HG02852 (cell line): ENCODE data around the gene CXXC4.

Experiments
- ATAC-seq: cut with Tn5 transposase; IDR thresholded peaks from one replicate; pipeline ENCODE4 v1.9.1; 2021; ENCODE audit warnings: mild to moderate bottlenecking, moderate library complexity; ENCODE audit not compliant: unreplicated experiment

CXXC4 gene

DNA sequence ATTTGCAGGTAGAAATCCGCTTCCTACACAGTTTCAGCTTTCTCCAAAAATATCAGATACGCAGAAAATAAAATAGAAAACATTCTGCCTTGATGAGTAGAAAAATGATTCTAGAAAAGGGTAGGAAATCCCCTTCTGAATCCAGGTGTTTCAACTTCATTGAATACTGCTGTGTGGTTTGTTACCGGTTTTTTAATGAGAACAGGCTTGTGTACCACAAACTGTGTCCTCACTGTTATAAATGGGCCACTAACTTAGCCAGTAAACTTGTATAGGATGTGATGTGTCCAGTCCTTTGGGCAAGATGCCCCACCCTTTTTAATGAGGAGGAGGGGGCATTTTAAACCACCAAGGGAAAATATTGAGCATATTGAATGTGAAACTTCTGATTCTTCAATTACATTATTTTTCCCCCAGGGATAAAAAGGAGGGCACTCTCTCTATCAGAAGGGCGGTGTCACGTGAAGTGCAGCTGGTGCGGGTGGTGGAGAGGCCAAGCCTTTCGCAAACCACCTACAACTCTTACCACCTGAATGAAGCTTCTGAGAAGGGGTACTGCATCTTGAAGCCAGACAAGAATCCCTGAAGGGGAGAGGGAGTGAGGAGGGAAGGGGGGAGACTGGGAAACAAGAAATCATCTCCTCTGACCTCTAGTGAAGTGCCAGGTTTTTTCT, 4.5 kb downstream of the CXXC4 start:
- ATAC-seq = peak; percentile 40

- peak; percentile 35 for ATAC-seq
These were observed 5.0 kb downstream of the CXXC4 start for GRCh38 chr4:104489731-104490095.

GRCh38 chr4:104488151-104488550, 6.5 kb downstream of the CXXC4 start:
- no peak for ATAC-seq

GRCh38 chr4:104486716-104487504, 7.8 kb downstream of the CXXC4 start:
- ATAC-seq = no peak

GRCh38 chr4:104475652-104476051, 19.0 kb downstream of the CXXC4 start:
- no peak for ATAC-seq

GRCh38 chr4:104472766-104473165, 21.9 kb downstream of the CXXC4 start:
- ATAC-seq = no peak

GRCh38 chr4:104470770-104471169, 23.9 kb downstream of the CXXC4 start:
- ATAC-seq = no peak

DNA sequence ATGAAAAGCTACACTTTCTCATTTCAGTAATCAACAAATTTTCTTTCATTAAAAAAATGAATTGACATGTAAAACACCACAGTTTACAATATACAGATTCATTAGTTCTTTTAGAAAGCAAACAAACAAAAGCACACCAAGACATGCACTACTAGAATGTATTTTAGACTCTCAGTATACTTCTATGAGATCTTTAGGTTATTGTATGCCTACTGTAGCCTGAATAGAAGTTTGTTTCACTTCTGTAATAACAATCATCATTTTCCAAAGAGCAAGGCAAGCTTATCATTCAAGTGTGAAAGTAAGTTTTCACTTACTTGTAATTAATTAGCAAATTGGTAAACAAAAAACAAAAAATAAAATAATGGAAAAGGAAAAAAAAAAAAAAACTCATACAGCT, 24.9 kb downstream of the CXXC4 start:
- no peak for ATAC-seq

DNA sequence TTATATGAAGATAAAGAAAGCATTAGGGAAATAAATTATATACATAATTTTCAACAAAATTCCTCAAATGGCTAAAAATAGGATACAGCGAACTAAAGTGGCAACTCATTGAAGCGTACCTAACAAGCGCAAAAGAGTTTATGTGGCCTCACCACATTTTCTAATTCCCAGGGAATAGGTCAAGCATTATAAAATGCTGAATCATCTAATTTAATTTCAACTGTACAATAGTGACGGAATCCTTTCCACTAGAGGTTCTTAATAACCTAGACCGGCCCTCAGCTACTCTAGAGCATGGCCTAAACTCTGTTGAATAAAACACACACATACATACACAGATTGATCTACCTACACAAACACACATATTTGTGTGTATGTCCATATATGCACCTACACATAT, 29.1 kb downstream of the CXXC4 start:
- ATAC-seq = no peak

DNA sequence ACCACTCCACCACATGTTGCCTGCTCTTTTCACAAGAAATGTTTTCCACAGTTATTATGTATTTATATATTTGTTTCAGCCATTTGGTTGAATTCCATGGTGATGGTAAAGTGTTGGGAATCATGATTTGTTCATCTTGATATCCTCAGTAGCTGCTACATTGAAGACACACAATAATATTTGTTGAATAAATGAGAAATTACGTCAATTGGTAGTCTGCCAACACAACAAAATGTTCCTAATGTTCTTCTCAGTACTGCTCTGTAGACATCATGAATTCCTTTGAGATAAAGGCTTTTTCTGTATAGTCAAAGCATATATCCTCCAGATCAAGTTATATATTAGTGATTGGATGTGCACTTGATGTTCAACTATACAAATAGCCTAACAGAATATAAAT, 29.5 kb downstream of the CXXC4 start:
- no peak for ATAC-seq

- ATAC-seq = no peak
These were observed 32.1 kb downstream of the CXXC4 start for GRCh38 chr4:104462641-104463040.

DNA sequence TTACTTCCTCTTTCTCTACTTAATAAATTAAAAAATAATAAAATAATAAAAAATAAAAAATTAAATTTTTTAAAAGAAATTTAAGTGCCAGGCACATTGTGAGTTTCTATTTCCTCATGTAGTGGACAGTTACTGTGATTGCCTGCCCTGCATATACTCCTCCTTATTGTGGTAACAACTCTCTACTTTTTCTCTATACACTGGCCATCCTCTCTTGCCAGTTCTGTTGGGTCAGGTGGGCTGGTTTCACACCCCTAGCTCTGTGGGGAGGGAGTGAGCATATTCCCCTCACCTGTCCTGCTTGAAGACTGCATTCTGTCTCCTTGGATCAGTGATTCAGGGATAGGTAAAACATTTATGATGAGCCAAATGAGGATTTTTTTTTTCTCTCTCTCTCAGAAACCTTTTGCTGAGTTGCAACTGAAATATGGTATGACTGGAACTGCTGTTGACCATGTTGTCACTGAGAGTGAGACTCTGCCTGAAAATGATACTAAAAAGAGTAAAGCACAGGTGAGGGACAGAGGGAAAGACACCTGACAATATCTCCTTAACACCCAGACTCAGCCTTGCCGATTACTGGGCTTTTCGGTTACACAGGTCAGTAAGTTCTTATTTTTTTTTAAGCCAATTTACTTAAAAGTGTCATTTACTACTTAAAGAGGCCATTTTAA, 37.2 kb downstream of the CXXC4 start:
- ATAC-seq = peak; percentile 75

- peak; percentile 79 for ATAC-seq
These were observed 43.1 kb downstream of the CXXC4 start for GRCh38 chr4:104451573-104451972.

DNA sequence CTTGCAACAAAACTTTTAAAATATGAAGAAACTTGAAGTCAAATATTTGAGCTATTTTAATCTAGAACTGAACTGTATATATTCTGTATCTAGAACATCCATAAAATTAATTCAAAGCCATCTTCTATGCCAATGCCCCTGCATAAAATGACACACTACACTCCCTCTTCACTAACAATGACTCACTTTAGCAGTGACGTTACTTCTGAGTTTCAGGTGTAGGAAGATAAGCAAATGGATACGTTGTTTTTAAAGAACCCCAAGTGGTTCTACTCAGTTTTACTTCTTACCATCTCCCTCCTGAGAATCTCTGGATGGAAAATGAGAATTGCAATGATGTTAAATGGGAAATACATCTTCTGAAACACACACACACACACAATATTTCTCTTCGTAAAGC, 45.2 kb downstream of the CXXC4 start:
- ATAC-seq = no peak

GRCh38 chr4:104447294-104447693, 47.4 kb downstream of the CXXC4 start:
- no peak for ATAC-seq

DNA sequence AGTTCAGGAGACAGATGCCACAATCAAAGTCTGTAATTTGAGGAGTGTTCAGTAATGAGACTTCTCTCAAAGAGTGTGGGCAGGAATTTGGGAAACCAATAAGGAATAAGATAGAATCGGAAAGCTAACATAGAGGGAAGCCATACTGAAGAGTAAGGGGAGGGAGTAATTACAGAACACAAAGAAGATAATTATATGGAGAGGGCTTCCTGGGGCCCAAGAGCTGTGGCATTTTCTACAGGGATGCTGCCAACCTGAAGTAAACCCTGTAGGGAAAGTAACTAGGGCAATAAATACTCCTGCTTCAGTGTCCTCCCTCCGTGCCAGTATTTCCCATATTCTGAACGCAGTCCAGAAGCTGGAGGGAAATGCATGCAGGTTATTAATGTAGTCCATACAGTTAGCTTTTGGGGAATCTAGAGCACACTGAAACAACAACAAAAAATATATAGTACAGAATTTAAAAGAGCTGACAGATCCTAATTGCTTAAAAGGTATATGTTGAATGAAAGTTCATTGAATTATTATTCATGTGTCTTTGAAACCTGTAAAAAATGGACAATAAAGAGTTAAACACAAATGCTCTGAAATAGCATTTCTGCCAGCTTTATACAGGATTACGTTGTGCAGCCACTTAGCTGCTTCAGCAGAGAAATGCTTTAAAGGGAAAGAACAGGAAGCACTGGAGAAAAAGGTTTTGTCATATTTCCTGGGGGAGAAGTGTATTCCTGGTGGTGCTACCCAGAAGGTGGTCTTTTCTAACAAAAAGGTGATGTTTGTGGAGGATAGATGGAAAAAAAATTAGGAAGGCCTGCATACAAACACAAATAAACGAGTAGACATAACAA, 48.0 kb downstream of the CXXC4 start:
- ATAC-seq = no peak

DNA sequence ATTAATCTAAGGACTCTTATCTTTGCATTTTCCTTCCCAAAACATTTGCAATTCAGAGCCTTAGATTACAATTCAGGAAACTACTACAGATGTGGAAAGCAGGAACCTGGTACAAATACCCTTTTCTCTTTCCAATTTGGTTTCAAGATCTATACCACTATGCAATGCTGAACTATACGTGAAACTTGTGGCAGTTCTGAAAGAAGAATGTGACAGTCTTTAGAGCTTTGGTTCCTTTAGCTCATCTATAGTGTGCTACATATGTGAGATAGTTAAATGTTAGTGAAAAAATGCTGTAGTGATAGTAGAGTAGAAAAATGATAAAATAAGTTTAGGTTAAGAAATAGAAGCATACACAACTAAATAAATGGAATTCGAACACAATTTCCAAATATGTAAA, 50.0 kb downstream of the CXXC4 start:
- ATAC-seq = no peak

GRCh38 chr4:104436542-104436941, 58.2 kb downstream of the CXXC4 start:
- ATAC-seq = no peak

GRCh38 chr4:104429150-104429741, 65.4 kb downstream of the CXXC4 start:
- ATAC-seq = no peak

DNA sequence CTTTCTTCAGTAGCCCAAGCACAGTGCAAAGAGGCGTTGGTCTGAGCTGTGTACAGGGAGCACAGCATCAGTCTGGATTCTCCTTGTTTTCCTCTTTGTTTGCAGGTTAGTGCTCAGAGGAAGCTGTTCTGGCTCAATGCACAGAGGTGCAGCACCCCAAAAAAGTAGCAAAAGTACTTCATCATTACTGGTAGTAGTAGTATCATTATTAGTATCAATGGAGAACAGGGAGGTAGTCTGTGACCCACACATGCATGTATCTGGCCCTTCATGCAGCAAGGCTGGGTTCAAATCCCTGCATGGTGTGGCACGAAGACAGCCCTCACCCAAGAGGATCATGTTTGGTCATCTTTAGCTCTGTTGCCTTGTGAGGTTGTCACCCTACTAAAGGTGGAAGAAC, 68.7 kb downstream of the CXXC4 start:
- ATAC-seq = peak; percentile 82

DNA sequence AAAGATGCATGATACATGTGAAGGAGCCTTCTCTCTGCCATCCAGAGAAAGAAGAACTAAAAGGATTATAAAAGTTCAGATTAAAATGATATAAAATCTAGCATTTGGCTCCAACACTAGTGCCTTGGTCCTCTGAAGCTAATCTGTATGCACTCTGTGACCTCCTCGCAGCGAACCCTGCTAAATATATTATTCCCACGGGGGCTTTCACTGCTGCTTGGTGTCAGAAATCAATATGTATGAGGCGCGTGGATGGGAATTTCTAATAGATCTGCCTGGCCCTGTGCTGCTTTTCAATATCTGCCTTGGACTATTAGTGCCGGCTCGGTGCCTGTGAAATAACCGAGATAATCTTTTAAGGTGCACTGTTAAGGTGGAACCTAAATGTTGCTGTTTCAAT, 69.7 kb downstream of the CXXC4 start:
- no peak for ATAC-seq
